HS-5 (cell line): ENCODE measurements around the gene ALDH1L2.

Experiments
- DNase-seq: peaks from one replicate; pipeline ENCODE4 v3.0.0-alpha.2; 2012; ENCODE audit warnings: low read depth

Gene ALDH1L2

DNA sequence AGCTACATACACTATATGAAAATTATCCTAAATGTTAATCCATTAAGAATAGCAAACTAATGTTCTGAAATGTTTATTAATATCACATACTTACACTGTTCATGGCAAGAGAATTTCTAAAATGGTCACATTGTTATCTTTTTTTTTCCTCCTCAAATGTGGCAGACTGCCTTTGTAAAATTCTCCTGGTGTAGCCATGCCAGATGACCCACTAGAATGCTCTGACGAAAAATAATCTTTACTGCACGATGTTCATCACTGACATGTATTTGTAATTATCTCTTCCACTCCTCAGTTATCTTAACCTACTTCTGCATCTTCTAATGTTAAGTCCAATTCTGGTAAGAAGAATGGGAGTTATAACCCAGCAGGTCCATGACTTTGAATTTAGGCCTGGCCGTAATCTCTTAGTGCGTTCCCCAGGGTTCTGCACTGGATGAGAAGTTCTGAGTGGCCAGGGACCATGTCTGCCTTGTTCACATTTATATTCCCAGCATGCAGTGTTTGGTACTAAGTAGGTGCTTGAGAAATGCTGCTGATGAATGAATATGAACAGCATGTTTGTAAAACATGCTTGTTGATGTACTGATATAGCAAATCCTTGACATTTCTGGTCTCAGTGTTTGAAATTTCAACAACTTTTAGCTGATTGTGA, 51.4 kb downstream of the ALDH1L2 start:
- DNase-seq, result no peak

DNA sequence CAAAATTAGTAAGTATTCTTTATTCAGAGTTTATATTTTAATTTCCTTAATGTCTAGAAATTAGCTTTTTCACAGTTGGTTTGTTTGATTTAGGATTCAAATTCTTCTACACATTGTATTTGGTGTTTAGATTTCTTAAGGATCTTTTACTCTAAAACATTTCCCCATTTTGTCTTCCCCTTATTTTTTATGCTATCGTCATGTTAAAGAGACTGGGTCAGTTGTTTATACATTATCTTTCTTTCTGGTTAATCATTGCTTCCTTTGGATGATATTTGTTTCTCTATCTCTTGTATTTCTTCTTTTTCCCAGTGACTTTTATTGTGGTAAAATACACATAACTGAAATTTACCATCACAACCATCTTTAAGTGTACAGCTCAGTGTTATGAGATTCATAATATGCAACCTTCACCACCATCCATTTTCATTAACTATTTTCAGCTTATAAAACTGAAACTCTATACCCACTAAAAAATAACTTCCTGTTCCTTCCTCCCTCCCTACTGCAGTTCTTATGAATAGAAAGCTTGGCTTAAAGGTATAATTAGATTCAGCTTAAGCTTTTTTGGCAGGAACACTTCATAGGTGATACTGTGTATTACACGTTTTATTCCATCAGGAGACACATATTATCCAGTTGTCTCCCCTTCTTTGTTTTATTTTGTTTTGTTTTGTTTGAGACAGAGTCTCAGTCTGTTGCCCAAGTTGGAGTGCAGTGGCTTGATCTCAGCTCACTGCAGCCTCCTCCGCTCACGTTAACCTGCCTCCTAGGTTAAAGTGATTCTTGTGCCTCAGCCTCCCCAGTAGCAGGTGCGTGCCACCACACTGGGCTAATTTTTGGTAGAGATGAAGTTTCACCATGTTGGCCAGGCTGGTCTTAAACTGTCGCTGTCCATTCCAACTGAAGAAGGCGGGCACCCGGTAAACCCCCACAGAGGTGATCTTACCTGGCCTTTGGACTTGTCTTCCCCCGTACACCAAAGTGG, 53.1 kb downstream of the ALDH1L2 start:
- DNase-seq, result no peak

DNA sequence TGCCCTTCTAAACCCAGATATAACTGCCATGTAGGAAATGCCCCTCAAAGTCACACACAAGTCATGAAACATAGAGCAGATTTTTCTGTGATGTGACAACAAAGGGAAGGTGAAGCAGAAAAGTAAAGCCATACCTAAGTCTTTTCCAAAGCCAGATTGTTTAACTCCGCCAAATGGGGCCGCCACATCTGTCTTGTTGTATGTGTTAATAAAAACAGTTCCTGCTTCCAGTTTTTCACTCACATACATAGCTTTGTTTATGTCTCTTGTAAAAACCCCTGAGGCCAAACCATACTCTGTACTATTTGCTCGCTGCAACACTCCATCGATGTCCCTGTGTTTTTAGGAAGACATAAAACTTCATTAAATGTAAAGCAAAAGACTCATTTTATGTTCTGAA, 57.8 kb downstream of the ALDH1L2 start:
- DNase-seq, result no peak

DNA sequence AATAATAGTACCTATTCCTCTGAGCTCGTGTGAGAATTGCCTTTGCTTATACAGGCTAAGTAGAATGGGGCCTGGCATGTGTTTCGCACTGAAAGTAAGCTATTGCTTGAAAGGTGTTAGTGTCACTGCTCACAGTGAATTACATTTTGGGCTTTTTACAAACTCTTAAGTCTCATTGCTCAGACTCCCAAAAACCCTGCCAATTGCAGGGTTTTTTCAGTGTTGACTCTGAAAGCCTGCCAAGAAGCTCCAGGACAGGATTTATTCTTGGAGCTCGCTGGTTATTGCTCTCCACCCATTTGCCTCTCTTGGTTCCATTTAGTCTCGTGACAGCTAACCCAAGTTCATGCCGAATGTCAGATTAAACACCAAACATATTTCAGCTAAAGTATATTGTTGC, 58.4 kb downstream of the ALDH1L2 start:
- no peak for DNase-seq

DNA sequence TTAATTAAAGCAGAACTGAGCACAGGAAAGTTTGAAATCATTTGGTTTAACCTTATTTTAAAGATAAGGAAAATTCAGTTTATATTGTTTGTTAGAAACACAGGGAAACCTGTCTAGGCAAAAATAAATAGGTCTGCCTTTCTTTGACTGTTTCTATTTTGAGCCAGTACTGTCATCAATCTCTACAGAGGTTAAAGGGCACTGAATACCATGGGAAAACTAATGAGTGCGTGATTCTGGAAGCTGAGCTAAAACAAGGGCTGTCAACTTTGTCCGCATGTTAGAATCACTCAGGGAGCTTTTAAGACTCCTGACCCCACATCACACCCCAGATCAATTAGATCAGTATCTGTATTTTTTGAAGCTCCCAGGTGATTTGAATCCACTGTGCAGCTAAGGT, 59.3 kb downstream of the ALDH1L2 start:
- no peak for DNase-seq

DNA sequence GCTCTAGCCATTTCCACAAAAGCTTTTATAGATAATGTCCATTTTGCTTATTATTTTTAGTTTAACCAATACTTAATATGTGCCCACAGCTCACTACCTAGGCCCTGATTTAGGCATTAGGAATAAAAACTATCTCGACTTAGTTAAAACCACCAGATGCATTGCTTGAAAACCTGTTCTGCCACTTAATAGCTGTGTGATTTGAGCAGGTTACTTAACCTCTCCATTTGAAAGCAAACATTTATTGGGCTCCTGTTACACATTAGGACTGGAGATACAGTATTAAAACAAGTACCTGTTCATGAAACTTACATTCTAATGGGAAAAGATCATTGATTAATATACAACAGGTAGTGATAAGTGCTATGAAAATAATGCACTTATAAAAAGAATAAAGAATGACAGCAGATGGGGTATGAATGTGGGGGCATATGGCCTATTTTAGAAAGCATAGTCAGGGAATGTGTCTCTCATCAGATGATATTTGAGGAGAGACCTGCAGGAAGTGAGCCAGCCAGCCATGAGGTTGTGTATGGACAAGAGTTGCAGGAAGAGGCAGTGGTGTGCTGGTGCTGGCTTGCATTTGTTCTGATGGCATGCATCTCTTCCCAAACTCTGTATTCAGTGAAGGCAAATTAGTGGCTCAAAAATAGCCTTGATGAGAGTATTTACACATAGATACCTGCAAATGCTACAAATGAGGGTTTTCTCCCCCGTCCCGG, 63.9 kb downstream of the ALDH1L2 start:
- no peak for DNase-seq

DNA sequence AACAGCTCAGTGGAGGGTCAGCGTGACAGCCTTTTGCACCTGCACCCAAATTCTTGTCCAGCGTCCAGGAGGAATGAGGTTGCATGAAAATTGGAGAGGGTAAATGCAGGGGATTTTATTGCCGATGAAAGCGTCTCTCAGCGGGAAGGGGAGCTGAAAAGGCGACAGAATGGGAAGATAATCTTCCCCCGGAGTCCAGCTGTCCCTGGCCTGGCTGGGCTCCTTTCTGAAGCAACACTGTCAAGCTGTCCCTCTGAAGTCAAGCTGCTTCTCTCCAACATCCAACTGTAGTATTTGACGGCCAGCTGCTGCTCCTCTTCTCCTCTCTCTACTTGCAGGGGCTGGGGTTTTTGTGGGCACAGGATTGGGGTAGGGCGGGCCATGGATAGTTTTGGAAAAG, 65.5 kb downstream of the ALDH1L2 start:
- no peak for DNase-seq

DNA sequence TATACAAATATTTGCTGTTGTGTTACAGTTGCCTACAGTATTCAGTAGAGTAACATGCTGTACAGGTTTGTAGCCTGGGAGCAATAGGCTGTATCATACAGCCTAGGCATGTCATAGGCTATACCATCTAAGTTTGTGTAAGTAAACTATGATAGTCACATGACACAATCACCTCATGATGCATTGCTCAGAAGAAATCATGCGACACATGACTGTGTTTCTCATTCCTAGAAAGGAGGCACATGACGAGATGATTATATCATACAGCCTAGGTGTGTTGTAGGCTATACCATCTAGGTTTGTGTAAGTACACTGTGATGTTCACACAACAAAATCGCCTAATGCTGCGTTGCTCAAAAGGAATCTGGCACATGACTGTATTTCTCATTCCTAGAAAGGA, 66.2 kb downstream of the ALDH1L2 start:
- DNase-seq, result no peak

DNA sequence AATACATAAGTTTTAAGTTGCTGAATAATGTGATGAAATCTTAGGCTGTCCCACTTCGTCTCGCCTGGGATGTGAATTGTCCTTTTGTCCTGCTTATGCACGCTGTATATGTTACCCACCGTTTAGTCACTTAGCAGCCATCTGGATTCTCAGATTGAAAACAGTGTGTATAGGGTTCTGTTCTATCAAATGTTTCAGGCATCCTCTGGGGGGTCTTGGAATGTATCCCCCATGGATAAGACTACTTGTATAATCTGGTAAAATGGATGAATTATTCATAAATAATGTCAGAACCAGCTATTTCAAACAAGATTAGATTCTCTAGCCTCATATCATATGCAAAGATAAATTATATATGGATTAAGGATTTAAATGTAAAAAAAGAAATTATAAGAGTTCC, 68.7 kb downstream of the ALDH1L2 start:
- no peak for DNase-seq

DNA sequence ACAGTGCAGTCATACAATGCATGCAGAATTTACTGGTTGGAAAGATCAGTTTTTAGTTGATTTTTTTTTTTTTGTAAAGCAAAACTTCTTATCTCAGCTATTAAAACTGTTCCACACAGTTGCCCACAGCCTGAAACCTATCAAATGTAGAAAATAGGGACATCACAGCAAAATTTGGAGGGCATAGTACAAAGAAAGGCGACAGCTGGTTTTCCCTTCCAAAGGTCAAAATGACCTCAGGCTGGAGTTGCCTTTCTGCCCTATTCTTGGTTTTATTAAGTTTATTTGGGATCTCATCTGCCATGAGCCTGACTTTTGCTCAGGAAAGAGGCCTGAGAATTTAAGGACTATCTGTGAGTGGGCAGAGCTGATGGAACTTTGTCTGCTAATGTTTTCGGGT, 69.7 kb downstream of the ALDH1L2 start:
- no peak for DNase-seq

DNA sequence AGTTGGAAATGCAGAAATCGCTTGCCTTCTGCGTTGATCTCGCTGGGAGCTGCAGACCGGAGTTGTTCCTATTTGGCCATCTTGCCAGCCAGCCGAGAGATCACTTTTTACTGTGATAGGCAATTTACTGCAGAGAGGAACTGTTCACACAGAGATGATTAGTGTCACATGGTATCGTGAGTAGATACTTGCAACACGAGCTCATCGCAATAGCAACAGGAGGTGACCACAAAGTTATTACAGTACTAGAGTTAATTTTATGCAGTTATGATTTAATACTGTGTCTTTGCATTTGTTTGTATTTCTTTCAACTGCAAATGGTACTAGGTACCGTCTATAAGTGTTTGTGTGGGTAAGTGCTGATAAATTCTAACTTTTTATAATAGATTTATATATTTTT, 70.4 kb downstream of the ALDH1L2 start:
- DNase-seq, result peak; percentile 29

DNA sequence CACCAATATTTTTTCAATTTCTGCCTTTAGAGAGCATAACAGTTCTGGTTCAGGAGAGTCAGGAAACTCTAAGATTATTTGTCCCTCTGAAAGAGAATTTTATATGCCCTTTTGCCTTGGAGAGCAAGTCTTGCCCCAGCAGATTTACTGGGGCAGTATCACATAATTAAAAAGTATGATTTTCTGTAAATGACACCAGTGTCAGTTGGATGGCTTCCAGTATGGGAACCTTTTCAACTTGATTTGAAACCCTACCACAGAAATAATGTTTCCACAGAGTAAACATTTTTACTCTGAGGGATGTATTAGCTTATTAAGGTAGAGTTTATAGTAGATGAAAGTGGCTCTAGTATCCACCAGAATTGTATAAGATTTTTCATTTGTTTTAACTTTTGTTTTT, 82.8 kb downstream of the ALDH1L2 start:
- no peak for DNase-seq

DNA sequence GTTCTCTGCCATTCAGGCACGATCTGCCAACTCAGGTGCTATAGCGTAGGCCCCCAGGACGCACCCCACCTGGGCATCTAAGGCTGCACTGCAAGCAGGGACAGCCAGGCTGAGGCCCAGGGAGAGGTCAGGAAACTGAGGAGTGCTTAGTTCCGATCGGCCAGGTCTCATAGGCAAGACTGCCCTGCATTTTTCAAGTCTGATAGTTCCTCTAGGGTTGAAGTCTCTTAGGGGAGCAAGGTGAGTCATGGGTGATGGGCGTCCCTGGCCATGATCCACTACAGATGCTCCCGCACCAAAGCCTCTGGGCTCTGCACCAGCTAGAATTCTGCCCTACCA, 84.9 kb downstream of the ALDH1L2 start:
- DNase-seq, result no peak

DNA sequence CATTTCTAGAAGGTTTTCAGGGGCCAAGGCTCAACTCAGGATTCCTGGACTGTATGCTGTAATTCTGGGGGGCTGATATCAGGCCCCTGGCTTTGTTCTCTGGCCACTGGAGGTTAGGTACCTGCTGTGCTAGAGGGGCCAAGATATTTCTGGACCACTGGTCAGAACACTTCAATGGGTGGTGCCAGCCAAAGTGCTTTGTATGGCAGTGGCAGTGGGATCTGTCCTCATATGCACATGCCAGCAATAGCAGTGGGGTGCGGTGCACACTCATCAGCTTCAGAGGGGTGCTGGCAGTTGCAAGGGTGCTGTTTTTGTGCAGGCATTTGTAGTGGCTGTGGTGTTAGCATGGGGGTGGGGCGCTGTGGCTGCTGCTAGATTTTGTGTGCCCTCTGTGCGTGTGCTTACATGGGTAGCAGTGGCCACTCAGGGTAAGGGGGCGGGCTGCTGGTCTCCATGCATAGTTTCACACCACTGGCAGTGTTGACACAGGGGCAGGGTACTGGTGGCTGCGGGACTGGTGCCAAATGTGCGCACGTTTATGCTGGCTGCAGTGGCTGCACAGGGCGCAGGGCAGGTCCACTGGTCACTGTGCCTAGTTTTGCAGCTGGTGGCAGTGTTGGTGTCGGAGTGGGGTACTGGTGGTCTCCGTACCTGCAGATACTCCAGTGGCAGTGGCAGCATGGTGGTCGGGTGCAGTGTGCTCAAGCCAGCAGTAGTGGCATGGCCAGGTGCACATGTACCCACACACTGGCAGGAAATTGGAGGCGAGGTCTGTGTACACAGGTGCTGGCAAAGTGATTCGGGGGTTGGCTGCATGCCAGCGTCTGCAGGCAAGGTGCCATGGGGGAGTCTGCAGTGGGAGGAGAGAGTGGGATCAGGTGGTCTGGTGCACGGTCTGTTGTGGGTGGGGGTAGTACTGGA, 85.6 kb downstream of the ALDH1L2 start:
- no peak for DNase-seq

DNA sequence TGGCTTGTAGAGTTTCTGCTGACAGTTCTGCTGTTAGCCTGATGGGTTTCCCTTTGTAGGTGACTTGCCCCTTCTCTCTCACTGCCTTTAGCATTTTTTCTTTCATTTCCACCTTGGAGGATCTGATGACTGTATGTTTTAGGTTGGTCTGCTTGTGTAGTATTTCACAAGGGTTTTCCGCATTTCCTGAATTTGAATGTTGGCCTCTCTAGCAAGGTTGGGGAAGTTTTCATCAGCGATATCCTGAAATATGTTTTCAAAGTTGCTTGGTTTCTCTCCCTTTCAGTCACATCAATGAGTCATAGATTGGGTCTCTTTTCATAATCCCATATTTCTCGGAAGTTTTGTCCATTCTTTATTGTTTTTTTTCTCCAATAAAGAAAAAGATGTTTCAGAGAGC, 86.7 kb downstream of the ALDH1L2 start:
- no peak for DNase-seq

DNA sequence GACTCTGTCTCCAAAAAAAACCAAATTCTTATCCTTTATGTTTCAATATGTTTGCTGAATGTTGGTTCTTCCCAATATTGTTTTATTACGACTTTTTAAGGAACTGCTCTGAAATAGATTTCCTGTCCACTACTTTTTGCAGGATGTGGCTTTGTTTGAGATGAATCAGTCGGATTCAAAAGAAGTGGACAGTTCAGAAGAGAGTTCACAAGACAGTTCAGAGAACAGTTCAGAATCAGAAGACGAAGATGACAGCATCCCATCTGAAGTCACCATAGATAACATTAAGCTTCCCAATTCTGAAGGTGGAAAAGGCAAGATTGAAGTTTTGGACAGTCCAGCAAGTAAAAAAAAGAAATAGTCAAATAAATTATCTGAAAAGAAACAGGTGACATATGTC, 89.9 kb downstream of the ALDH1L2 start:
- DNase-seq, result no peak

DNA sequence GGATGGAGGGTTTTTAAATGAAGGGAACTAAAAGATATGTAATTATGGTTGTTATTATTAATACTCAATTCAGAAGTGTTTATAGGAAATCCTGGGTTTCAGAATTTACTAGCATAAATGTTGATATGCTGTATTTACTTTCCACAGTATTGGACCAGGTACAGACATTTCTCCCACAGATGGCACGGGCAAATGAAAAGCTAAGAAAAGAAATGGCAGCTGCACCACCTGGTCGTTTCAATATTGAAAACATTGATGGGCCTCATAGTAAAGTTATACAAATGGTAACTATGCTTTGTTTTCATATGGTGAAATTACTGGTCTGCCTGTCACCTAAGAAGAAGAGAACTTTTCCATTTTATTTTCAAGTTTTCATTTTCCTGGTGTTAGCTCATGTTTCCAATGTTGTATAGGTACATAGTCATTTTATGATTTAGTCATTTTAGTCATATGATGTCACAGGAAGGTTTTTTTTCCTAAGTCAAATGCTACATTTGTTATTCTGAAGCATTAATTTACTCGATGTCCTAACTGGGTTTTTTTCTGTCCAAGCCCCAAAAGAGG, 92.6 kb downstream of the ALDH1L2 start:
- DNase-seq, result no peak

DNA sequence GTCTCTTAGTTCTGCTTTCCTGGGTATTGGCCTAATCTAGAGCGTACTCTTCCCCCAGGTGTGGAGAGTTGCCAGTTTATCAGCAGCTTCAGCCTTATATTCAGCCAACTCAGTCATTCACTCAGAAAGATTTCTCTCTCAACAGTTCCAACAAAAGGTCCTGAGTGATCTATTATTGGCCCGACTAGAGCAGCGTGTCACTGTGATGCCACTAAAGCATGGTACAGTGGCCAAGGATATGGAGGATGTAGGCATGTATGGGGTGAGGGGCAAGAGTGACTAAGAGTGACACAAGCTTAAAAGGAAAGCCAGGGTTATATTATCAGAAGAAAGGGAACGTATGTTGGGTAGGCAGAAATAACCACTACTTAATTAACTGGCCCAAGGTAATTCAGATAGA, 93.3 kb downstream of the ALDH1L2 start:
- no peak for DNase-seq

DNA sequence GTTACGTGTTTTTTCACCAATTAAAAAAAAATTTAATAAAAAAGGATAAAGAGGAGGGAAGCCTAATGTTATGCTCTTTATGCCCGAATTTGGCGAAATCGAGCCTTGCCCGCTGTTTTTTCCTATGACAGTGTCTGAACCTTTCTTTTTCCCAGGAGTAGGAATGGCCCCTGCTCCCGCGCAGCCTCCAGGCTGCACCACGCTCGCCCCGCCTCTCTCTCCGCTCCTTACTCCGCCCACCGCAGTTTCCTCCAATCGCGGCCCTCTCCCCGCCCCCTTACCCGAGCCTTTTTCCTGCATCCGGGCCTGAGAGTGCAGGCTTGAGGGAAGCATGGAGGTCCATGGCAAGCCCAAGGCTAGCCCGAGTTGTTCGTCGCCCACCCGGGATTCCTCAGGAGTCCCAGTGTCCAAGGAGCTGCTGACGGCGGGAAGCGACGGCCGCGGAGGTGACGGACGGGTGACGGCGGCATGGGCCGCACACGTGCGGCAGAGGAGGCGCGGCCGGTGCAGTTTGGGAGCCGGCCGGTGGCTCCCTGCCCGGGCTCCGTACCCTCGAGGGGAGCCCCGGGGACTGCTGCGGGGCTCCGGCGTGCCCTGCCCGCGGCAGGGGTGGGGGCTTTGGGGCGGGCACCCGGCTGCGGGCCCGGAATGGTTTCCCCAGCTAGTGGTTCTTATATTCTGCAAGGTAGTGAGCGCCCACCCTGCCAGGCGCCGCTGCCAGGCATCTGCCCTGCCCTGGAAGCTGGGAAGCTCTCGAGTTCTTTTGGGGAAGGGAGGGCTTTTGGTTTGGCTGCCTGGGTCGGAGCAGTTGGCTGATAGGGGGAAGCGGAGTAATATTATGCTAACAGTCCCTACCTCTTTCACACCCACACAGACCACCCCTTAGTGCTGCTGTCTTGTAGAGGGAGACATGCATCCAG, 98.0 kb downstream of the ALDH1L2 start, which contains the start of gene NOPCHAP1:
TSS of gene NOPCHAP1 (plus strand) at position 295 of the 920 bp plus-strand sequence. CDS start at position 332, 37 bp downstream.
- peak; percentile 63 for DNase-seq

DNA sequence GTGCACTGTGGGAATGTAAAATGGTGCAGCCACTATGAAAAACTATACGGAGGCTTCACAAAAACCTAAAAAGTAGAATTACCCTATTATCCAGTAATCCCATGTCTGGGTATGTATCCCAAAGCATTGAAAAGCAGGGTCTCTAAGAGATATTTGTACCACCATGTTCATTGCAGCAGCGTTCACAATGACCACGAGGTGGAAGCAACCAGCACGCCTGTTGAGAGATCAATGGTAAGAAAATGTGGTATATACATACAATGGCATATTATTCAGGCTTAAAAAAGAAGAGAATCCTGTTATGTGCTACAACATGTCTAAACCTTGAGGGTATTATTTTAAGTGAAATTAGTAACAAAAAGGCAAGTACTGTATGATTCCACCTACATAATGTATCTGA, 99.1 kb downstream of the ALDH1L2 start:
- no peak for DNase-seq
